IMR-90 (cell line): ENCODE data around the gene MYOF. TPM values are rescaled to one million over a fixed set of nuclear protein-coding genes. Genes with fewer than 3 reads are reported as not detected.

Experiments
- ATAC-seq: fragments of 200-7000 bp; cut with Tn5 transposase; 2 replicates; pipeline ENCODE4 v1.9.1; 2020; ENCODE audit warnings: low read depth, mild to moderate bottlenecking, moderate library complexity
- BruUV-seq: library from RNA; stranded (reverse); fragments of 400-500 nt; replicated peaks from 2 replicates; lab custom pipeline; 2021; lab: Mats Ljungman, UMichigan
- CTCF ChIA-PET: fragments of 300-600 bp; formaldehyde crosslinking; extraction: SDS; loops from one replicate; lab custom pipeline; 2021; ENCODE audit warnings: antibody characterized with exemption; lab: Yijun Ruan, JAX
- POLR2A ChIA-PET: fragments of 300-600 bp; sonication (Branson Sonifier 250); formaldehyde crosslinking; loops from one replicate; lab custom pipeline; 2022; ENCODE audit warnings: antibody characterized with exemption; ENCODE audit not compliant: unreplicated experiment; lab: Charles Lee
- DNase-seq: peaks from one replicate; pipeline ENCODE4 v3.0.0; 2013
- H2AFZ ChIP-seq: replicated peaks from 2 replicates; pipeline ENCODE3; 2013; ENCODE audit warnings: low read length, mild to moderate bottlenecking; ENCODE audit not compliant: poor library complexity
- H2AK5ac ChIP-seq: 2 replicates; pipeline ENCODE4 v1.6.1; 2013; ENCODE audit warnings: low read depth, low read length, inconsistent platforms
- H2AK9ac ChIP-seq: replicated peaks from 2 replicates; pipeline ENCODE3; 2013; ENCODE audit warnings: mild to moderate bottlenecking, low read depth, low read length, moderate library complexity; ENCODE audit not compliant: poor library complexity
- H2BK120ac ChIP-seq: 2 replicates; pipeline ENCODE4 v1.6.1; 2013; ENCODE audit warnings: low read depth, low read length, inconsistent platforms
- H2BK15ac ChIP-seq: 3 replicates; pipeline ENCODE4 v1.6.1; 2013; ENCODE audit warnings: low read depth, low read length, inconsistent platforms
- H2BK20ac ChIP-seq: 2 replicates; pipeline ENCODE4 v1.6.1; 2013; ENCODE audit warnings: low read depth, mild to moderate bottlenecking, inconsistent platforms, low read length, moderate library complexity
- H2BK5ac ChIP-seq: 2 replicates; pipeline ENCODE4 v1.6.1; 2013; ENCODE audit warnings: mild to moderate bottlenecking, low read depth, low read length, inconsistent platforms; ENCODE audit not compliant: poor library complexity, severe bottlenecking
- H3K14ac ChIP-seq: replicated peaks from 2 replicates; pipeline ENCODE4 v1.6.1; 2013; ENCODE audit warnings: low read depth, low read length, inconsistent platforms
- H3K18ac ChIP-seq: 2 replicates; pipeline ENCODE4 v1.6.1; 2013; ENCODE audit warnings: low read depth, low read length, control low read depth
- H3K23ac ChIP-seq: 2 replicates; pipeline ENCODE4 v1.6.1; 2013; ENCODE audit warnings: low read depth, low read length, inconsistent platforms
- H3K27ac ChIP-seq: 2 replicates; pipeline ENCODE4 v1.5.1; 2013; ENCODE audit warnings: mild to moderate bottlenecking, control low read depth, low read length; ENCODE audit not compliant: insufficient read depth
- H3K27me3 ChIP-seq: 2 replicates; pipeline ENCODE4 v1.6.1; 2013; ENCODE audit warnings: low read length; ENCODE audit not compliant: control insufficient read depth, insufficient read depth
- H3K36me3 ChIP-seq: 2 replicates; pipeline ENCODE4 v1.6.1; 2013; ENCODE audit warnings: low read length, mixed read lengths; ENCODE audit not compliant: control insufficient read depth, insufficient read depth
- H3K4ac ChIP-seq: 2 replicates; pipeline ENCODE4 v1.6.1; 2013; ENCODE audit warnings: low read depth, low read length, inconsistent platforms
- H3K4me1 ChIP-seq: 2 replicates; pipeline ENCODE4 v1.6.1; 2013; ENCODE audit warnings: low read length, mixed read lengths; ENCODE audit not compliant: control insufficient read depth, insufficient read depth
- H3K4me2 ChIP-seq: 2 replicates; pipeline ENCODE4 v1.6.1; 2013; ENCODE audit warnings: low read depth, mild to moderate bottlenecking, control low read depth, low read length, moderate library complexity
- H3K4me3 ChIP-seq: 2 replicates; pipeline ENCODE4 v1.5.1; 2013; ENCODE audit warnings: low read depth, mild to moderate bottlenecking, control low read depth, low read length, moderate library complexity; ENCODE audit not compliant: insufficient read depth
- H3K56ac ChIP-seq: 2 replicates; pipeline ENCODE4 v1.6.1; 2013; ENCODE audit warnings: low read length, inconsistent platforms; ENCODE audit not compliant: insufficient read depth; ENCODE audit errors: extremely low read depth
- H3K79me1 ChIP-seq, 2 experiments: 2 replicates each; pipeline ENCODE4 v1.6.1; 2013; ENCODE audit warnings: low read length in 2 of 2, inconsistent platforms in 1 of 2, low read depth in 1 of 2
- H3K9ac ChIP-seq: 2 replicates; pipeline ENCODE4 v1.6.1; 2013; ENCODE audit warnings: low read depth, low read length, control low read depth
- H3K9me1 ChIP-seq: 2 replicates; pipeline ENCODE4 v1.6.1; 2013; ENCODE audit warnings: low read length, inconsistent platforms; ENCODE audit not compliant: insufficient read depth
- H3K9me3 ChIP-seq: 2 replicates; pipeline ENCODE4 v1.6.1; 2013; ENCODE audit warnings: low read length; ENCODE audit not compliant: control insufficient read depth, insufficient read depth
- H4K20me1 ChIP-seq: 2 replicates; pipeline ENCODE4 v1.6.1; 2013; ENCODE audit warnings: low read length, inconsistent platforms; ENCODE audit not compliant: insufficient read depth
- H4K5ac ChIP-seq: 2 replicates; pipeline ENCODE4 v1.6.1; 2013; ENCODE audit warnings: mild to moderate bottlenecking, low read depth, low read length, control low read depth
- H4K8ac ChIP-seq, 2 experiments: 2 replicates each; pipeline ENCODE4 v1.6.1; 2013; ENCODE audit warnings: low read depth in 2 of 2, low read length in 2 of 2, control low read depth in 1 of 2, inconsistent platforms in 1 of 2
- H4K91ac ChIP-seq: 2 replicates; pipeline ENCODE4 v1.6.1; 2013; ENCODE audit warnings: low read depth, low read length, inconsistent platforms; ENCODE audit not compliant: insufficient read depth
- BHLHE40 ChIP-seq: fragments of 150-350 bp; IDR thresholded peaks from 2 replicates; pipeline ENCODE4 v1.6.1; 2016; ENCODE audit warnings: mild to moderate bottlenecking, low read depth, low read length
- CEBPB ChIP-seq: IDR thresholded peaks from 2 replicates; pipeline ENCODE4 v1.6.1; 2012; ENCODE audit warnings: low read depth, low read length, improper control_type of control experiment
- CHD1 ChIP-seq: IDR thresholded peaks from 2 replicates; pipeline ENCODE4 v1.6.1; 2012; ENCODE audit warnings: low read depth, low read length, improper control_type of control experiment
- CTCF ChIP-seq: conservative IDR thresholded peaks from 2 replicates; pipeline ENCODE4 v1.5.1; 2012; ENCODE audit warnings: mild to moderate bottlenecking, low read depth, low read length, improper control_type of control experiment
- ELK1 ChIP-seq: fragments of 150-350 bp; IDR thresholded peaks from 2 replicates; pipeline ENCODE4 v1.6.1; 2016; ENCODE audit warnings: low read depth, mild to moderate bottlenecking, low read length, moderate library complexity, borderline replicate concordance
- FOS ChIP-seq: fragments of 150-350 bp; IDR thresholded peaks from 2 replicates; pipeline ENCODE4 v1.6.1; 2016; ENCODE audit warnings: low read depth, low read length
- MAFK ChIP-seq: IDR thresholded peaks from 2 replicates; pipeline ENCODE4 v1.6.1; 2012; ENCODE audit warnings: low read depth, low read length, improper control_type of control experiment
- MAZ ChIP-seq: IDR thresholded peaks from 2 replicates; pipeline ENCODE4 v1.6.1; 2012; ENCODE audit warnings: low read depth, mild to moderate bottlenecking, low read length, improper control_type of control experiment, moderate library complexity, borderline replicate concordance
- MXI1 ChIP-seq: IDR thresholded peaks from 2 replicates; pipeline ENCODE4 v1.6.1; 2012; ENCODE audit warnings: low read depth, mild to moderate bottlenecking, low read length, moderate library complexity, borderline replicate concordance
- NFE2L2 ChIP-seq: fragments of 150-350 bp; IDR thresholded peaks from 2 replicates; pipeline ENCODE4 v1.6.1; 2016; ENCODE audit warnings: low read depth, mild to moderate bottlenecking, low read length
- POLR2A ChIP-seq: IDR thresholded peaks from 2 replicates; pipeline ENCODE4 v1.6.1; 2012; ENCODE audit warnings: mild to moderate bottlenecking, low read depth, low read length
- RAD21 ChIP-seq: IDR thresholded peaks from 2 replicates; pipeline ENCODE4 v1.6.1; 2012; ENCODE audit warnings: low read length, improper control_type of control experiment
- RCOR1 ChIP-seq: IDR thresholded peaks from 2 replicates; pipeline ENCODE4 v1.6.1; 2012; ENCODE audit warnings: mild to moderate bottlenecking, low read length, improper control_type of control experiment; ENCODE audit not compliant: insufficient replicate concordance
- RFX5 ChIP-seq: IDR thresholded peaks from 2 replicates; pipeline ENCODE4 v1.8.0; 2012; ENCODE audit warnings: low read depth, mild to moderate bottlenecking, low read length, moderate library complexity
- SMC3 ChIP-seq: fragments of 150-350 bp; IDR thresholded peaks from 2 replicates; pipeline ENCODE4 v1.6.1; 2016; ENCODE audit warnings: low read depth, mild to moderate bottlenecking, antibody characterized with exemption, low read length, moderate library complexity
- USF2 ChIP-seq: fragments of 150-350 bp; IDR thresholded peaks from 2 replicates; pipeline ENCODE4 v1.6.1; 2017; ENCODE audit warnings: mild to moderate bottlenecking, antibody characterized with exemption, low read length, low read depth
- WGBS, 2 experiments: methylation state at CpG; one replicate each; pipeline versions ENCODE4 v1.1.5 to v1.1.7; 2013; ENCODE audit warnings: missing lambda C conversion rate in 2 of 2; ENCODE audit not compliant: insufficient read length in 1 of 2; ENCODE audit errors: extremely low coverage in 2 of 2; 5-methylcytosine and 5-hydroxymethylcytosine counted together
- dilution Hi-C: fragments of 300-500 bp; cut with HindIII; formaldehyde crosslinking; loops from one replicate; pipeline ENCODE4 v1.14.3; 2018; ENCODE audit warnings: low sequenced_read_pairs; ENCODE audit not compliant: unreplicated experiment
- in situ Hi-C: fragments of 300-500 bp; cut with MboI; formaldehyde crosslinking; loops from 3 replicates; pipeline ENCODE4 v1.14.3; 2019; ENCODE audit warnings: low sequenced_read_pairs, inconsistent platforms, mixed read lengths
- intact Hi-C: fragments of 100-400 bp; cut with micrococcal nuclease; formaldehyde crosslinking; loops from 2 replicates; pipeline ENCODE4 v1.10.0; 2022
- polyA plus RNA-seq, 3 experiments: library from polyadenylated mRNA; depleted of rRNA; stranded (reverse); fragments of >200 nt; gene quantifications; 2 replicates each; pipeline ENCODE4 v1.2.3, GENCODE V29; 2012; ENCODE audit warnings: low replicate concordance in 1 of 3
- total RNA-seq: library from RNA; depleted of rRNA; stranded (reverse); fragments of >200 nt; gene quantifications from 2 replicates; pipeline ENCODE4 v1.2.3, GENCODE V29; 2012

Gene MYOF
- total and polyA plus RNA-seq, 2 of the 4 experiments (the other 2 are of a cell fraction) = 221 to 281 TPM

- no peak for TF ChIP-seq RAD21
- TF ChIP-seq CEBPB = no peak
- no peak for TF ChIP-seq MAZ
- TF ChIP-seq RFX5 = no peak
- TF ChIP-seq NFE2L2 = no peak
- no peak for TF ChIP-seq ELK1
- TF ChIP-seq RCOR1 = no peak
- no peak for TF ChIP-seq BHLHE40
- TF ChIP-seq POLR2A = no peak
- TF ChIP-seq CHD1 = no peak
- no peak for TF ChIP-seq SMC3
- no peak for TF ChIP-seq USF2
- no peak for TF ChIP-seq FOS
- TF ChIP-seq MAFK = no peak
- no peak for TF ChIP-seq MXI1
- TF ChIP-seq CTCF = no peak
- no peak overlapping the region for H2AK5ac ChIP-seq
- no peak overlapping the region for H3K4me2 ChIP-seq
- H3K27me3 ChIP-seq = no peaks in the 10 kb centered on the region
- no peak overlapping the region for H3K27ac ChIP-seq
- H4K8ac ChIP-seq = no peak overlapping the region
- intact Hi-C loops (loop anchor here (10.0 kb wide), 1 partner anchor 315 kb away; no protein-coding TSS in a partner anchor), dilution Hi-C loops (no loop called here), in situ Hi-C loops (loop anchor here (25.0 kb wide), 1 partner anchor 318 kb away; no protein-coding TSS in a partner anchor)
- no peak for DNase-seq
- H2AK9ac ChIP-seq = no peak overlapping the region
- POLR2A ChIA-PET = no interaction called here
- CTCF ChIA-PET = interaction anchor here (0.7 to 2.2 kb wide), 4 partner anchors 8 to 360 kb away, joined by 3 to 8 read pairs (median 7); partner anchors contain the start of gene MYOF
- no peak for ATAC-seq
- no peak overlapping the region for H4K91ac ChIP-seq
- no CpG with 5 or more reads among the region's 6 CpGs for WGBS, 2 experiments
- no peak overlapping the region for H2BK15ac ChIP-seq
- H2BK120ac ChIP-seq = no peak overlapping the region
- H3K4ac ChIP-seq = no peak overlapping the region
- no peaks in the 10 kb centered on the region for H4K20me1 ChIP-seq
- H2BK20ac ChIP-seq = no peak overlapping the region
- H2BK5ac ChIP-seq = no peak overlapping the region
- H3K9me3 ChIP-seq = no peaks in the 10 kb centered on the region
- no peaks in the 10 kb centered on the region for H3K9me1 ChIP-seq
- H3K23ac ChIP-seq = no peak overlapping the region
- H3K14ac ChIP-seq = no peak overlapping the region
- no peak overlapping the region for H3K4me3 ChIP-seq
- no peaks in the 10 kb centered on the region for H3K4me1 ChIP-seq
- no TSS peak for BruUV-seq
- no peak overlapping the region for H2AFZ ChIP-seq
- H3K18ac ChIP-seq = no peak overlapping the region
- H3K56ac ChIP-seq = no peak overlapping the region
- no peak overlapping the region for H3K9ac ChIP-seq
- H3K79me1 ChIP-seq = peaks cover 49 to 61% of the 10 kb centered on the region in 2 experiments
- H4K5ac ChIP-seq = no peak overlapping the region
- peaks cover 57% of the 10 kb centered on the region for H3K36me3 ChIP-seq
Measured at GRCh38 chr10:93369588-93370164, 112.5 kb downstream of the MYOF start.
